Gastroesophageal sphincter (tissue), 4 donors: ENCODE measurements around the gene SETBP1. TPM values are rescaled to one million over a fixed set of nuclear protein-coding genes. Genes with fewer than 3 reads are reported as not detected.

Source experiments
- ATAC-seq: fragments of 150-250 bp; one replicate; pipeline ENCODE4 v1.9.1; 2016; ENCODE audit warnings: mild to moderate bottlenecking, moderate library complexity
- H3K27ac ChIP-seq, 4 donors: fragments of 200-600 bp; sonication (generic) in 3 of 4; 1 replicate in 3 of 4; 2 replicates in 1 of 4; pipeline ENCODE4 v1.5.1; 2016 to 2019
- H3K27me3 ChIP-seq: fragments of 200-600 bp; sonication (generic); one replicate; pipeline ENCODE4 v1.5.1; 2019
- H3K36me3 ChIP-seq, 2 donors: fragments of 200-600 bp; sonication (generic); one replicate each; pipeline ENCODE4 v1.5.1; 2019; ENCODE audit warnings: control low read depth in 1 of 2
- H3K4me1 ChIP-seq, 3 donors: fragments of 200-600 bp; sonication (generic); 1 replicate in 2 of 3; 2 replicates in 1 of 3; pipeline ENCODE4 v1.5.1; 2016 to 2019; ENCODE audit warnings: control low read depth in 2 of 3
- H3K4me3 ChIP-seq, 2 donors: fragments of 200-600 bp; sonication (generic); one replicate each; pipeline ENCODE4 v1.5.1; 2019; ENCODE audit warnings: mild to moderate bottlenecking in 1 of 2, moderate library complexity in 1 of 2
- H3K9me3 ChIP-seq, 3 donors: fragments of 200-600 bp; sonication (generic); one replicate each; pipeline ENCODE4 v1.5.1; 2017 to 2019; ENCODE audit warnings: control low read depth in 2 of 3
- EP300 ChIP-seq: sonication (generic); formaldehyde crosslinking; IDR thresholded peaks from one replicate; pipeline ENCODE4 v1.6.1; 2017; ENCODE audit warnings: antibody characterized with exemption, mild to moderate bottlenecking
- POLR2A ChIP-seq, 2 donors: fragments of 450-650 bp; IDR thresholded peaks; one replicate each; pipeline ENCODE4 v1.6.1; 2017; ENCODE audit warnings: antibody characterized with exemption in 2 of 2, mild to moderate bottlenecking in 2 of 2, moderate library complexity in 1 of 2
- POLR2AphosphoS5 ChIP-seq: sonication (generic); formaldehyde crosslinking; IDR thresholded peaks from one replicate; pipeline ENCODE4 v1.6.1; 2017; ENCODE audit warnings: antibody characterized with exemption
- WGBS, 2 donors: methylation state at CpG; one replicate each; pipeline ENCODE4 v1.1.5; 2018; ENCODE audit warnings: low coverage in 1 of 2; 5-methylcytosine and 5-hydroxymethylcytosine counted together
- total RNA-seq, 4 donors: library from RNA; depleted of rRNA; stranded (reverse); fragments of >200 nt; gene quantifications; one replicate each; pipeline ENCODE4 v1.1.0, GENCODE V29; 2016
- TF ChIP-seq, protein P1 (sequence below), 4 experiments: fragments of 200-600 bp in 2 of 4; fragments of 450-650 bp in 2 of 4; sonication (generic) in 1 of 4; IDR thresholded peaks; one replicate each; pipeline ENCODE4 v1.5.1; 2017 to 2019; ENCODE audit warnings: antibody characterized with exemption in 4 of 4, mild to moderate bottlenecking in 2 of 4, moderate library complexity in 2 of 4

SETBP1 gene
- total RNA-seq, 4 donors from 2014 or later: 42.5 to 87.6 (median 67.8) TPM

DNA sequence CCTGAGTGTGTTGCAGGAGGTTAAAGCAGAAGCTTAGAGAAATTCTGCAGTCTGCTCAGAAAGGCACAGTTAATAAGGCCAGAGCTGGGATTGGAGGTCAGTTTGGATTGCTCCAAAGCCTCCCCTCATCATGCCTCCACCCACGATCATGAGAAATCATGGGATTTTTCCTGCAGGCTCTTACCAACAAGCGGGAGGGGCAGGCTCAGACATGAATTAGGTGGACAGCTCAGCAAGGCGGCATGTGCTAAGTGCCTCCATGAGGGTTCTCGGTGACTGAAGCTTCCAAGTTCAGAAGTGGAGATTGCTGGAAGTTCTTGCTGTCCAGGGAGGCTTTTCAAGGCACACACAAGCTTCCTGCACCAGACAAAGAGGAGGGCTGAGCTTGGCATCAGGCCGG is 163.8 kb downstream of the SETBP1 start:
- WGBS, 2 donors: 42 to 84% methylated on average over 2 to 4 of the region's 5 CpGs

DNA sequence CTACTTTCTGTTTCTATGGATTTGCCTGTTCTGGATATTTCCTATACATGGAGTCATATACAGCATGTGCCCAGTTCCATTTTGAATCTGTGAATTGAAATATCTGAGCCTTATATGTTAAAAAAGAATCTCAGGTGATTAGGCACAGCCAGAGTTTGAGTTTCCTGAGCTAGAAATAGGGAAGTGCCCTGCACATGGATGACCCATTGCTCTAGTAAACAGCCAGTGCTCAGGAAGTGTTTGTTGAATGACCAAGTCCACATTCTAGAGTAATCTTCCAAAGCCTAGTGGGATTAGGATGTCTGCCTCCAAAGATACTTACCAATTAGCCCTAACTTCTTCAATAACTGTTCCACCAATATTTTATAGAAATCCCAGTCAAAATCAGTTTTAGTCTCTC is 165.8 kb downstream of the SETBP1 start:
- ATAC-seq: no peak
- H3K27me3 ChIP-seq: no peaks in the 10 kb centered on the region
- no peak overlapping the region for H3K4me3 ChIP-seq
- no peaks in the 10 kb centered on the region for H3K36me3 ChIP-seq
- no peak overlapping the region for H3K27ac ChIP-seq
- peaks cover 0 to 46% (median 0%) of the 10 kb centered on the region in 3 donors for H3K4me1 ChIP-seq
- H3K9me3 ChIP-seq: no peaks in the 10 kb centered on the region
- TF ChIP-seq, protein P1, sequence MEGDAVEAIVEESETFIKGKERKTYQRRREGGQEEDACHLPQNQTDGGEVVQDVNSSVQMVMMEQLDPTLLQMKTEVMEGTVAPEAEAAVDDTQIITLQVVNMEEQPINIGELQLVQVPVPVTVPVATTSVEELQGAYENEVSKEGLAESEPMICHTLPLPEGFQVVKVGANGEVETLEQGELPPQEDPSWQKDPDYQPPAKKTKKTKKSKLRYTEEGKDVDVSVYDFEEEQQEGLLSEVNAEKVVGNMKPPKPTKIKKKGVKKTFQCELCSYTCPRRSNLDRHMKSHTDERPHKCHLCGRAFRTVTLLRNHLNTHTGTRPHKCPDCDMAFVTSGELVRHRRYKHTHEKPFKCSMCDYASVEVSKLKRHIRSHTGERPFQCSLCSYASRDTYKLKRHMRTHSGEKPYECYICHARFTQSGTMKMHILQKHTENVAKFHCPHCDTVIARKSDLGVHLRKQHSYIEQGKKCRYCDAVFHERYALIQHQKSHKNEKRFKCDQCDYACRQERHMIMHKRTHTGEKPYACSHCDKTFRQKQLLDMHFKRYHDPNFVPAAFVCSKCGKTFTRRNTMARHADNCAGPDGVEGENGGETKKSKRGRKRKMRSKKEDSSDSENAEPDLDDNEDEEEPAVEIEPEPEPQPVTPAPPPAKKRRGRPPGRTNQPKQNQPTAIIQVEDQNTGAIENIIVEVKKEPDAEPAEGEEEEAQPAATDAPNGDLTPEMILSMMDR (IDR thresholded peaks at IDR 0.05): no peak

More for the DNA sequence above, 163.8 kb downstream of the SETBP1 start:
- ATAC-seq: no peak
- H3K36me3 ChIP-seq: no peaks in the 10 kb centered on the region
- H3K27me3 ChIP-seq: no peaks in the 10 kb centered on the region
- no peaks in the 10 kb centered on the region for H3K9me3 ChIP-seq
- peaks cover 4 to 63% (median 7%) of the 10 kb centered on the region in 3 donors for H3K4me1 ChIP-seq
- no peak overlapping the region for H3K4me3 ChIP-seq
- TF ChIP-seq, protein P1 (IDR thresholded peaks at IDR 0.05): no peak
- no peak for TF ChIP-seq POLR2AphosphoS5
- TF ChIP-seq EP300: no peak
- no peak for TF ChIP-seq POLR2A (IDR thresholded peaks at IDR 0.05)
- no peak overlapping the region for H3K27ac ChIP-seq

DNA sequence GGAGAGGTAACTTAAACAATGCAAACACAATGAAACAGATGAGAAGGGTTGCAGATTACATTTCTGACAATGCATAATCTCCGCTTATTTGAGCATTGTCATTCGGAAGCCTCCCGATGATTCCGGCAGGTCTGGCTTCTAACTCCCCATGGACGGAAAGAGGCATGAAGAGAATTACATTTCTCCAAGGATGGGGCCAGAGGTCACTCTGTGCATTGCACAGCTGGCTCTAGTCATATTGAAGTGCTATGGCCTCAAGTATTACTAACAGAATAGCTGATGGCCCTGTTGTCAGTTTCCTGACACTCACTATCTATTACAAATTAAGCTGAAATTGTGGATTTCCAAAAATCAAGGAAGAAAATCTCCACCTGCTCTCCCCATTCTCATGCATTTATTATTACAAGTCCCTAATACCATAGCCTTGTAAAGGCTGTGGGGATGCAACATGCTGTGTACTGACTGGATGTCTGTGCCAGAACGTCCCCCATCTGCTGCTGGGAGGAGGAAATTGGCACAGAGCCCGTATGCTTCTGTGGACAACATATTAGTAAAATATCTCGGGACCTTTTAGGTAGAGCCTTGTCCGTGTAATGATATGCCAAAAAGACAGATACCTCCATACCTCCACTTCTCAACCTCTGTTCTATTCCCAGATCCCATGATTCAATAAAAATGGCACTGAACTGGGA is 168.1 kb downstream of the SETBP1 start:
- 36 to 55% methylated on average over 4 to 9 of the region's 9 CpGs for WGBS, 2 donors
- peaks cover 0 to 54% (median 9%) of the 10 kb centered on the region in 3 donors for H3K4me1 ChIP-seq
- H3K27ac ChIP-seq: no peak overlapping the region
- no peaks in the 10 kb centered on the region for H3K9me3 ChIP-seq
- H3K27me3 ChIP-seq: no peaks in the 10 kb centered on the region
- TF ChIP-seq POLR2A (IDR thresholded peaks at IDR 0.05) (no peak), EP300 (no peak), POLR2AphosphoS5 (no peak)
- TF ChIP-seq, protein P1 (IDR thresholded peaks at IDR 0.05): no peak
- H3K4me3 ChIP-seq: no peak overlapping the region
- H3K36me3 ChIP-seq: no peaks in the 10 kb centered on the region
- no peak for ATAC-seq

DNA sequence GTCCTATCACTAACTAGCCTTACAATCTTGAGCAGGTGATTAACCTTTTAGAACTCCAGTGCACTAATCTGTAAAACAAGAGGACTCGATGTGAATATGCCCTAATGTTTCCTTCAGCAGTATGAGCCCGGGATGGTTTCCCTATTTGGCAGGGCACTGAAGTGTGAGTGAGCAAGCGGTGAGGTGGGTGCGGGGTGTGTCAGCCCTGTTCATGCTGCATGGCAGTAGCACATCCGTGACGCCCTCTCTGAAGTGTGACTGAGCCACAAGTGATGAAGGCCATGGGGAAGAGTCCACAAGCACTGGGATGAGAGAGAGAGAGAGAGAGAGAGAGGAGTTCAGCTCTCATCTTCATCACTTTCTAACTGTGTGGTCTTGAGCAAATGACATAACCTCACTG is 168.7 kb downstream of the SETBP1 start:
- H3K36me3 ChIP-seq: no peaks in the 10 kb centered on the region
- H3K4me1 ChIP-seq: peaks cover 0 to 48% (median 9%) of the 10 kb centered on the region in 3 donors
- no peak overlapping the region for H3K4me3 ChIP-seq
- TF ChIP-seq, protein P1 (IDR thresholded peaks at IDR 0.05): no peak
- H3K27ac ChIP-seq: no peak overlapping the region
- no peaks in the 10 kb centered on the region for H3K27me3 ChIP-seq
- 60 to 61% methylated on average over 1 to 6 of the region's 6 CpGs for WGBS, 2 donors
- ATAC-seq: no peak
- no peaks in the 10 kb centered on the region for H3K9me3 ChIP-seq

DNA sequence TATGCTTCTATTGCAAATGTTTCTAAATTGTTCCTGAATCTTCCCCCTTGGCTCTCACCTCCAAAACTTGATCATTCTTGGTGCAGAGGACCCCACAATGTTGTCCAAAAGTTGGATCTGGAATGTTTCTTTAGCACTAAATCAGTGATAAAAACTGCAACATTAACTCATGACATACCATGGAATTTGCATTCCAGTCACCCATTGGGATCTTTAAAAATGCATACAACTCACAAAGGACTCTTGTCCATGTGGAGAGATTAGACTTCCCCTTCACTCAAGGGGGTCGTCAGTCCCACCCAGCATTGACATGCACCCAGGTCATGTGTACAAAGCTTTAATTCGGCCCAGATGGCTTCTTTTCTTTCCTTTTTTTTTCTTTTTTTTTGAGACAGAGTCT is 169.3 kb downstream of the SETBP1 start:
- no peak for TF ChIP-seq EP300
- TF ChIP-seq, protein P1 (IDR thresholded peaks at IDR 0.05): no peak
- TF ChIP-seq POLR2A (IDR thresholded peaks at IDR 0.05): no peak
- no peak for TF ChIP-seq POLR2AphosphoS5
- no peaks in the 10 kb centered on the region for H3K27me3 ChIP-seq
- H3K27ac ChIP-seq: no peak overlapping the region
- WGBS, 2 donors: 63 to 67% methylated on average over 1 to 2 of the region's 2 CpGs
- no peaks in the 10 kb centered on the region for H3K36me3 ChIP-seq
- H3K9me3 ChIP-seq: no peaks in the 10 kb centered on the region
- H3K4me1 ChIP-seq: peaks cover 0 to 43% (median 9%) of the 10 kb centered on the region in 3 donors
- H3K4me3 ChIP-seq: no peak overlapping the region
- no peak for ATAC-seq
